Esophagus muscularis mucosa (tissue), 4 donors: ENCODE data around the gene LSM3. TPM values are rescaled to one million over a fixed set of nuclear protein-coding genes. Genes with fewer than 3 reads are reported as not detected.

ENCODE experiments used
- DNase-seq: peaks from one replicate; pipeline ENCODE4 v3.0.0-alpha.2; 2017; ENCODE audit errors: extremely low spot score
- H3K27ac ChIP-seq, 4 donors: fragments of 200-600 bp; sonication (generic); replicated peaks in 1 of 4; 1 replicate in 3 of 4; 2 replicates in 1 of 4; pipeline ENCODE4 v1.5.1; 2016 to 2019; ENCODE audit warnings: mild to moderate bottlenecking in 1 of 4
- H3K27me3 ChIP-seq, 4 donors: fragments of 200-600 bp; sonication (generic); one replicate each; pipeline versions ENCODE4 v1.5.1 to v1.6.0; 2016 to 2019
- H3K36me3 ChIP-seq, 4 donors: fragments of 200-600 bp; sonication (generic); one replicate each; pipeline ENCODE4 v1.5.1; 2016 to 2019
- H3K4me1 ChIP-seq, 4 donors: fragments of 200-600 bp; sonication (generic); one replicate each; pipeline ENCODE4 v1.5.1; 2016 to 2019
- H3K4me3 ChIP-seq, 4 donors: fragments of 200-600 bp; sonication (generic); 1 replicate in 2 of 4; 2 replicates in 2 of 4; pipeline ENCODE4 v1.5.1; 2016 to 2019; ENCODE audit warnings: mild to moderate bottlenecking in 4 of 4, moderate library complexity in 1 of 4
- H3K9me3 ChIP-seq, 4 donors: fragments of 200-600 bp; sonication (generic); 1 replicate in 3 of 4; 2 replicates in 1 of 4; pipeline ENCODE4 v1.5.1; 2016 to 2019
- CTCF ChIP-seq, 3 experiments: fragments of 200-600 bp in 2 of 3; fragments of 450-650 bp in 1 of 3; sonication (generic) in 2 of 3; IDR thresholded peaks; one replicate each; pipeline ENCODE4 v1.5.1; 2017 to 2019; ENCODE audit warnings: antibody characterized with exemption in 3 of 3, mild to moderate bottlenecking in 2 of 3, moderate library complexity in 1 of 3
- EP300 ChIP-seq: sonication (generic); formaldehyde crosslinking; IDR thresholded peaks from one replicate; pipeline ENCODE4 v1.6.1; 2017; ENCODE audit warnings: antibody characterized with exemption
- POLR2A ChIP-seq: fragments of 450-650 bp; IDR thresholded peaks from one replicate; pipeline ENCODE4 v1.6.1; 2017; ENCODE audit warnings: antibody characterized with exemption, moderate library complexity, mild to moderate bottlenecking, low read depth
- POLR2AphosphoS5 ChIP-seq, 2 donors: sonication (generic); formaldehyde crosslinking; IDR thresholded peaks; one replicate each; pipeline ENCODE4 v1.6.1; 2017; ENCODE audit warnings: antibody characterized with exemption in 2 of 2
- WGBS: methylation state at CpG from one replicate; pipeline ENCODE4 v1.1.5; 2018; 5-methylcytosine and 5-hydroxymethylcytosine counted together
- intact Hi-C: fragments of 100-400 bp; cut with DNase I; formaldehyde crosslinking; loops from one replicate; pipeline ENCODE4 v1.15.1; 2023
- total RNA-seq, 4 donors: library from RNA; depleted of rRNA; stranded (reverse); fragments of >200 nt; gene quantifications; one replicate each; pipeline versions ENCODE4 v1.1.0 to v1.2.1, GENCODE V29; 2016

The LSM3 gene
- total RNA-seq, 4 donors from 2014 or later = 8.0 to 12.0 (median 9.6) TPM

- no peak overlapping the region for H3K4me3 ChIP-seq
- H3K27ac ChIP-seq = peak overlapping the region in 3 of 4 donors; percentile 21 to 64 (median 36)
- 79% methylated on average over 12 of the region's 12 CpGs for WGBS
- peaks cover 0 to 27% (median 7%) of the 10 kb centered on the region in 4 donors for H3K4me1 ChIP-seq
- TF ChIP-seq POLR2AphosphoS5 (IDR thresholded peaks at IDR 0.05) (peak in 1 of 2 donors; percentile 33), CTCF (IDR thresholded peaks at IDR 0.05) (no peak)
- no peaks in the 10 kb centered on the region for H3K36me3 ChIP-seq
- DNase-seq = no peak
- peaks cover 0 to 11% (median 4%) of the 10 kb centered on the region in 4 donors for H3K9me3 ChIP-seq
- intact Hi-C loops = no loop called here
- no peaks in the 10 kb centered on the region for H3K27me3 ChIP-seq
Measured at GRCh38 chr3:14234251-14235002, 55.8 kb downstream of the LSM3 start.

- peak overlapping the region; percentile 21 to 64 (median 40) for H3K27ac ChIP-seq
- TF ChIP-seq POLR2A (no peak), CTCF (IDR thresholded peaks at IDR 0.05) (no peak), POLR2AphosphoS5 (IDR thresholded peaks at IDR 0.05) (no peak), EP300 (no peak)
- H3K4me3 ChIP-seq = no peak overlapping the region
- peaks cover 0 to 27% (median 7%) of the 10 kb centered on the region in 4 donors for H3K4me1 ChIP-seq
- 55% methylated on average over 4 of the region's 4 CpGs for WGBS
- peaks cover 0 to 11% (median 4%) of the 10 kb centered on the region in 4 donors for H3K9me3 ChIP-seq
- no peaks in the 10 kb centered on the region for H3K36me3 ChIP-seq
- H3K27me3 ChIP-seq = no peaks in the 10 kb centered on the region
- DNase-seq = no peak
- intact Hi-C loops = no loop called here
Measured at GRCh38 chr3:14235003-14235911, 56.6 kb downstream of the LSM3 start.

- no peaks in the 10 kb centered on the region for H3K36me3 ChIP-seq
- no peak for DNase-seq
- no peak overlapping the region for H3K4me3 ChIP-seq
- peaks cover 0 to 27% (median 7%) of the 10 kb centered on the region in 4 donors for H3K4me1 ChIP-seq
- intact Hi-C loops = no loop called here
- H3K27ac ChIP-seq = peak overlapping the region in 3 of 4 donors; percentile 21 to 64 (median 44)
- no peak for TF ChIP-seq POLR2A
- peak in 1 of 2 donors; percentile 11 for TF ChIP-seq POLR2AphosphoS5 (IDR thresholded peaks at IDR 0.05)
- 79% methylated on average over 8 of the region's 8 CpGs for WGBS
- no peaks in the 10 kb centered on the region for H3K27me3 ChIP-seq
- peaks cover 0 to 11% (median 4%) of the 10 kb centered on the region in 4 donors for H3K9me3 ChIP-seq
Measured at GRCh38 chr3:14235912-14236295, 57.3 kb downstream of the LSM3 start.

- H3K4me1 ChIP-seq = peaks cover 0 to 27% (median 7%) of the 10 kb centered on the region in 4 donors
- H3K27ac ChIP-seq = no peak overlapping the region
- DNase-seq = no peak
- H3K36me3 ChIP-seq = no peaks in the 10 kb centered on the region
- no peaks in the 10 kb centered on the region for H3K27me3 ChIP-seq
- intact Hi-C loops = no loop called here
- 69% methylated on average over 3 of the region's 3 CpGs for WGBS
- TF ChIP-seq POLR2AphosphoS5 (IDR thresholded peaks at IDR 0.05) (no peak), POLR2A (no peak), EP300 (no peak)
- peaks cover 0 to 11% (median 4%) of the 10 kb centered on the region in 4 donors for H3K9me3 ChIP-seq
- no peak overlapping the region for H3K4me3 ChIP-seq
Measured at GRCh38 chr3:14236902-14237301, 58.3 kb downstream of the LSM3 start.

- WGBS = 64% methylated on average over 6 of the region's 6 CpGs
- no peaks in the 10 kb centered on the region for H3K36me3 ChIP-seq
- no peak for TF ChIP-seq EP300
- TF ChIP-seq POLR2A = no peak
- no peak for TF ChIP-seq POLR2AphosphoS5 (IDR thresholded peaks at IDR 0.05)
- no peak for TF ChIP-seq CTCF (IDR thresholded peaks at IDR 0.05)
- no peak overlapping the region for H3K27ac ChIP-seq
- H3K27me3 ChIP-seq = no peaks in the 10 kb centered on the region
- H3K4me1 ChIP-seq = peaks cover 0 to 27% (median 5%) of the 10 kb centered on the region in 4 donors
- DNase-seq = no peak
- intact Hi-C loops = no loop called here
- H3K9me3 ChIP-seq = peaks cover 0 to 11% (median 4%) of the 10 kb centered on the region in 4 donors
- H3K4me3 ChIP-seq = no peak overlapping the region
Measured at GRCh38 chr3:14237457-14237856, 58.8 kb downstream of the LSM3 start.
